Ascending aorta (tissue), 2 donors: ENCODE measurements around the gene AKAP6. TPM values are rescaled to one million over a fixed set of nuclear protein-coding genes. Genes with fewer than 3 reads are reported as not detected.
A peak's percentile ranks its signal among the peaks of the same experiment; 100 is the strongest.

Experiments used
- DNase-seq, 2 donors: peaks; one replicate each; pipeline ENCODE4 v3.0.0-alpha.2; 2019; ENCODE audit warnings: low spot score in 2 of 2
- H3K27ac ChIP-seq, 2 donors: fragments of 200-600 bp; sonication (generic); one replicate each; pipeline ENCODE4 v1.5.1; 2016 to 2017; ENCODE audit warnings: mild to moderate bottlenecking in 1 of 2
- H3K27me3 ChIP-seq: fragments of 200-600 bp; sonication (generic); one replicate; pipeline ENCODE4 v1.5.1; 2017
- H3K36me3 ChIP-seq, 2 donors: fragments of 200-600 bp; sonication (generic); one replicate each; pipeline ENCODE4 v1.5.1; 2016
- H3K4me1 ChIP-seq, 2 donors: fragments of 200-600 bp; sonication (generic); one replicate each; pipeline ENCODE4 v1.5.1; 2016 to 2017; ENCODE audit warnings: mild to moderate bottlenecking in 1 of 2
- H3K4me3 ChIP-seq, 2 donors: fragments of 200-600 bp; sonication (generic); one replicate each; pipeline ENCODE4 v1.5.1; 2016 to 2017; ENCODE audit warnings: mild to moderate bottlenecking in 1 of 2
- H3K9me3 ChIP-seq, 2 donors: fragments of 200-600 bp; sonication (generic); one replicate each; pipeline ENCODE4 v1.5.1; 2016
- CTCF ChIP-seq, 3 experiments: fragments of 200-600 bp in 2 of 3; fragments of 450-650 bp in 1 of 3; sonication (generic) in 2 of 3; IDR thresholded peaks; one replicate each; pipeline ENCODE4 v1.5.1; 2016 to 2019; ENCODE audit warnings: antibody characterized with exemption in 3 of 3, mild to moderate bottlenecking in 1 of 3, moderate library complexity in 1 of 3
- intact Hi-C: fragments of 100-400 bp; cut with DNase I; formaldehyde crosslinking; loops from one replicate; pipeline ENCODE4 v1.15.1; 2023
- total RNA-seq: library from RNA; depleted of rRNA; stranded (reverse); fragments of >200 nt; gene quantifications from one replicate; pipeline ENCODE4 v1.1.0, GENCODE V29; 2016

The AKAP6 gene
- total RNA-seq, 1 donor from 2014 or later = 21.1 TPM

GRCh38 chr14:32491416-32492016 is 162.4 kb downstream of the AKAP6 start:
- intact Hi-C loops = no loop called here
- H3K36me3 ChIP-seq = no peaks in the 10 kb centered on the region
- peak overlapping the region in 1 of 2 donors; percentile 25 for H3K27ac ChIP-seq
- no peak for DNase-seq
- peaks cover 0 to 35% of the 10 kb centered on the region in 2 donors for H3K4me1 ChIP-seq
- no peak for TF ChIP-seq CTCF (IDR thresholded peaks at IDR 0.05)
- no peaks in the 10 kb centered on the region for H3K27me3 ChIP-seq
- no peaks in the 10 kb centered on the region for H3K9me3 ChIP-seq
- no peak overlapping the region for H3K4me3 ChIP-seq

GRCh38 chr14:32492457-32492856 is 163.4 kb downstream of the AKAP6 start:
- TF ChIP-seq CTCF (IDR thresholded peaks at IDR 0.05) = no peak

GRCh38 chr14:32494609-32495434 is 165.7 kb downstream of the AKAP6 start:
- intact Hi-C loops = no loop called here
- TF ChIP-seq CTCF (IDR thresholded peaks at IDR 0.05) = no peak
- H3K9me3 ChIP-seq = no peaks in the 10 kb centered on the region
- H3K27ac ChIP-seq = peak overlapping the region; percentile 68 to 76
- DNase-seq = no peak
- H3K36me3 ChIP-seq = no peaks in the 10 kb centered on the region
- H3K4me1 ChIP-seq = peaks cover 0 to 44% of the 10 kb centered on the region in 2 donors
- peak overlapping the region; percentile 27 to 34 for H3K4me3 ChIP-seq
- H3K27me3 ChIP-seq = no peaks in the 10 kb centered on the region

More at GRCh38 chr14:32492457-32492856, 163.4 kb downstream of the AKAP6 start:
- intact Hi-C loops = no loop called here
- H3K4me1 ChIP-seq = peaks cover 0 to 40% of the 10 kb centered on the region in 2 donors
- no peak for DNase-seq
- H3K27me3 ChIP-seq = no peaks in the 10 kb centered on the region
- no peaks in the 10 kb centered on the region for H3K36me3 ChIP-seq
- no peaks in the 10 kb centered on the region for H3K9me3 ChIP-seq
- H3K27ac ChIP-seq = peak overlapping the region; percentile 21 to 25
- H3K4me3 ChIP-seq = no peak overlapping the region

GRCh38 chr14:32495435-32495734 is 166.3 kb downstream of the AKAP6 start:
- H3K9me3 ChIP-seq = no peaks in the 10 kb centered on the region
- H3K36me3 ChIP-seq = no peaks in the 10 kb centered on the region
- TF ChIP-seq CTCF (IDR thresholded peaks at IDR 0.05) = no peak
- H3K27ac ChIP-seq = peak overlapping the region; percentile 68 to 76
- DNase-seq = no peak
- peak overlapping the region; percentile 27 to 34 for H3K4me3 ChIP-seq
- peaks cover 0 to 49% of the 10 kb centered on the region in 2 donors for H3K4me1 ChIP-seq
- intact Hi-C loops = no loop called here
- no peaks in the 10 kb centered on the region for H3K27me3 ChIP-seq

- Histone ChIP-seq H3K27ac (peak overlapping the region in 1 of 2 donors; percentile 36), H3K4me1 (peaks cover 0 to 45% of the 10 kb centered on the region in 2 donors), H3K36me3 (no peaks in the 10 kb centered on the region), H3K4me3 (peak overlapping the region in 1 of 2 donors; percentile 34), H3K9me3 (no peaks in the 10 kb centered on the region), H3K27me3 (no peaks in the 10 kb centered on the region)
- no peak for DNase-seq
- intact Hi-C loops = no loop called here
- TF ChIP-seq CTCF (IDR thresholded peaks at IDR 0.05) = no peak
Measured at GRCh38 chr14:32497248-32497647, 168.2 kb downstream of the AKAP6 start.
